Upper lobe of right lung (tissue), 1 donor: Measurements from ENCODE around the gene SLC12A2. TPM values are rescaled to one million over a fixed set of nuclear protein-coding genes. Genes with fewer than 3 reads are reported as not detected.

Experiments used
- ATAC-seq: fragments of 200-7000 bp; cut with Tn5 transposase; one replicate; pipeline ENCODE4 v1.9.1; 2020; ENCODE audit warnings: mild to moderate bottlenecking, moderate library complexity
- DNase-seq: peaks from one replicate; pipeline ENCODE4 v3.0.0-alpha.2; 2020
- H3K27ac ChIP-seq: fragments of 200-600 bp; one replicate; pipeline ENCODE4 v1.8.0; 2022
- H3K27me3 ChIP-seq: fragments of 200-600 bp; one replicate; pipeline ENCODE4 v1.8.0; 2022; ENCODE audit warnings: mild to moderate bottlenecking
- H3K36me3 ChIP-seq: fragments of 200-600 bp; one replicate; pipeline ENCODE4 v1.8.0; 2022
- H3K4me1 ChIP-seq: fragments of 200-600 bp; one replicate; pipeline ENCODE4 v1.8.0; 2022
- H3K4me3 ChIP-seq: fragments of 200-600 bp; one replicate; pipeline ENCODE4 v1.8.0; 2022; ENCODE audit warnings: mild to moderate bottlenecking
- H3K9me3 ChIP-seq: fragments of 200-600 bp; one replicate; pipeline ENCODE4 v1.8.0; 2022
- CTCF ChIP-seq: fragments of 200-600 bp; IDR thresholded peaks from one replicate; pipeline ENCODE4 v1.8.0; 2022; ENCODE audit warnings: antibody characterized with exemption
- intact Hi-C: fragments of 100-400 bp; cut with DNase I; formaldehyde crosslinking; loops from one replicate; pipeline ENCODE4 v1.11.0; 2022
- total RNA-seq: library from RNA; stranded (reverse); fragmentation: NEBNext Ultra II Directional; extraction: Animal tissue kit (Norgen Biotek cat#: 25700); gene quantifications from one replicate; pipeline ENCODE4 v1.2.1, GENCODE V29; 2021
- donor health status: DM: no; HTN: yes; CAD: no; lungs with severe emphysema.

SLC12A2 gene
- total RNA-seq, 1 donor from 2014 or later = 23.2 TPM

GRCh38 chr5:128074953-128075352, 8.6 kb upstream of the SLC12A2 start:
- TF ChIP-seq CTCF = no peak
- Histone ChIP-seq H3K4me1 (peaks cover 11% of the 10 kb centered on the region), H3K27ac (no peak overlapping the region), H3K27me3 (no peaks in the 10 kb centered on the region), H3K9me3 (no peaks in the 10 kb centered on the region), H3K36me3 (no peaks in the 10 kb centered on the region), H3K4me3 (no peak overlapping the region)
- ATAC-seq (no peak), DNase-seq (no peak)
- intact Hi-C loops = no loop called here

DNA sequence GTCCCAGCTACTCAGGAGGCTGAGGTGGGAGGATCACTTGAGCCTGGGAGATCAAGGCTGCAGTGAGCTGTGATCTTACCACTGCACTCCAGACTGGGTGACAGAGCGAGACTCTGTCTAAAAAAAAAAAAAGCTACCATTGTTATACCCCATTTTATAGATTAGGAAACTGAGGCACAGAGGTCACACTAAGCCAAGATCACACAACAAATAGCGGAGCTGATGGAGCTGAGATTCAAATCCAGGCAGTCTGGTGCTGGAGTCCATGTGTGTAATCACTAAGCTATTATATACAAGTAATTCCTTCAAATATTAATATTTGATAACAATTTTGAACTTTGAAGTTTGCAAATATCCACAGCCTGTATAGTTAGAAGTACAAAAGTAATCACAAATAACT, 6.0 kb upstream of the SLC12A2 start:
- intact Hi-C loops = no loop called here
- peaks cover 17% of the 10 kb centered on the region for H3K4me1 ChIP-seq
- H3K27ac ChIP-seq = no peak overlapping the region

GRCh38 chr5:128081111-128081851, 2.3 kb upstream of the SLC12A2 start:
- ATAC-seq (no peak), DNase-seq (no peak)
- H3K27me3 ChIP-seq = no peaks in the 10 kb centered on the region
- peak overlapping the region; percentile 85 for H3K4me3 ChIP-seq
- H3K27ac ChIP-seq = no peak overlapping the region
- peaks cover 17% of the 10 kb centered on the region for H3K4me1 ChIP-seq
- H3K36me3 ChIP-seq = no peaks in the 10 kb centered on the region
- intact Hi-C loops = no loop called here
- TF ChIP-seq CTCF = no peak
- H3K9me3 ChIP-seq = no peaks in the 10 kb centered on the region

More for the DNA sequence above, 6.0 kb upstream of the SLC12A2 start:
- H3K27me3 ChIP-seq = no peaks in the 10 kb centered on the region
- no peak for DNase-seq
- H3K9me3 ChIP-seq = no peaks in the 10 kb centered on the region
- no peak overlapping the region for H3K4me3 ChIP-seq
- ATAC-seq = no peak
- no peak for TF ChIP-seq CTCF
- H3K36me3 ChIP-seq = no peaks in the 10 kb centered on the region

- no peak for TF ChIP-seq CTCF
- H3K36me3 ChIP-seq = no peaks in the 10 kb centered on the region
- no peaks in the 10 kb centered on the region for H3K9me3 ChIP-seq
- peaks cover 17% of the 10 kb centered on the region for H3K4me1 ChIP-seq
- ATAC-seq (peak; percentile 33), DNase-seq (no peak)
- intact Hi-C loops = no loop called here
- H3K27ac ChIP-seq = peak overlapping the region; percentile 94
- H3K27me3 ChIP-seq = no peaks in the 10 kb centered on the region
- peak overlapping the region; percentile 85 for H3K4me3 ChIP-seq
Measured at GRCh38 chr5:128082551-128083032, 974 bp upstream of the SLC12A2 start.

DNA sequence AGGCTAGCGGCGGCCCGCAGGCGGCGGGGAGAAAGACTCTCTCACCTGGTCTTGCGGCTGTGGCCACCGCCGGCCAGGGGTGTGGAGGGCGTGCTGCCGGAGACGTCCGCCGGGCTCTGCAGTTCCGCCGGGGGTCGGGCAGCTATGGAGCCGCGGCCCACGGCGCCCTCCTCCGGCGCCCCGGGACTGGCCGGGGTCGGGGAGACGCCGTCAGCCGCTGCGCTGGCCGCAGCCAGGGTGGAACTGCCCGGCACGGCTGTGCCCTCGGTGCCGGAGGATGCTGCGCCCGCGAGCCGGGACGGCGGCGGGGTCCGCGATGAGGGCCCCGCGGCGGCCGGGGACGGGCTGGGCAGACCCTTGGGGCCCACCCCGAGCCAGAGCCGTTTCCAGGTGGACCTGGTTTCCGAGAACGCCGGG, 253 bp downstream of the SLC12A2 start:
- Histone ChIP-seq H3K36me3 (no peaks in the 10 kb centered on the region), H3K27me3 (no peaks in the 10 kb centered on the region), H3K9me3 (no peaks in the 10 kb centered on the region), H3K4me1 (peaks cover 15% of the 10 kb centered on the region), H3K27ac (peak overlapping the region; percentile 94), H3K4me3 (peak overlapping the region; percentile 85)
- intact Hi-C loops = no loop called here
- TF ChIP-seq CTCF = peak; percentile 37
- peak; percentile 62 for ATAC-seq
- DNase-seq = no peak
